ENCODE measurements around the gene LCN15. TPM values are rescaled to one million over a fixed set of nuclear protein-coding genes. Genes with fewer than 3 reads are reported as not detected.
"Not testable (repeated sequence)": the region's sequence is repeated elsewhere in the genome, so short reads cannot be mapped to it uniquely, and the experiment has no call there.

The LCN15 gene
- total RNA-seq, 1 experiment from 2014 or later, result not detected

DNA sequence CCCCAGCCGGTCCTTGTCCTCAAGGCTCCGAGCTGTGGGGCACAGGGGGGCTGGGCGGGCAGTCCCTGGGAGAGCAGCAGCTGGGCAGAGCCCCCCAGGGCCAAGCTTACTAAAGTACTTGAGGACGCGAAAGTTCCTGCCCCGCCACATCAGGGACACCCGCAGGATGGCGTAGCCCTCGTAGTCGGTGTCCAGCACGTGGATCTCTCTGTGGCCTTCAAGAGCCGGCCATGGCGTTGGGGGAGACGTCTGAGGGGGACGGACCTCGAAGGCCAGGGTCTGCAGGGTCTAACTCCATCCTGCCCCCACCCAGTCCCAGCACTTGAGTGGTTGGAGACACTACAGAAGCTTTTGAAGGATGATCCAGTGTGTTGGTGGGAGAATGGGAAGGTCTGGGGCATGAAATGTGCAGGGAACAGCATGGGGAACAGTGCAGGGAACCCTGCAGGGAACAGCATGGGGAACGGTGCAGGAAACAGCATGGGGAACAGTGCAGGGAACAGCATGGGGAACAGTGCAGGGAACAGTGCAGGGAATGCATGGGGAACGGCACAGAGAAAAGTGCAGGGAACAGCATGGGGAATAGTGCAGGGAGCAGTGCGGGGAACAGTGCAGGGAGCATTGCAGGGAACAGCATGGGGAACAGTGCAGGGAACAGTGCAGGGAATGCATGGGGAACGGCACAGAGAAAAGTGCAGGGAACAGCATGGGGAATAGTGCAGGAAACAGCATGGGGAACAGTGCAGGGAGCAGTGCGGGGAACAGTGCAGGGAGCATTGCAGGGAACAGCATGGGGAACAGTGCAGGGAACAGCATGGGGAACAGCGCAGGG is 8.8 kb downstream of the LCN15 start:
- DNase-seq (ENCODE audit: low read depth), result not testable (repeated sequence)

DNA sequence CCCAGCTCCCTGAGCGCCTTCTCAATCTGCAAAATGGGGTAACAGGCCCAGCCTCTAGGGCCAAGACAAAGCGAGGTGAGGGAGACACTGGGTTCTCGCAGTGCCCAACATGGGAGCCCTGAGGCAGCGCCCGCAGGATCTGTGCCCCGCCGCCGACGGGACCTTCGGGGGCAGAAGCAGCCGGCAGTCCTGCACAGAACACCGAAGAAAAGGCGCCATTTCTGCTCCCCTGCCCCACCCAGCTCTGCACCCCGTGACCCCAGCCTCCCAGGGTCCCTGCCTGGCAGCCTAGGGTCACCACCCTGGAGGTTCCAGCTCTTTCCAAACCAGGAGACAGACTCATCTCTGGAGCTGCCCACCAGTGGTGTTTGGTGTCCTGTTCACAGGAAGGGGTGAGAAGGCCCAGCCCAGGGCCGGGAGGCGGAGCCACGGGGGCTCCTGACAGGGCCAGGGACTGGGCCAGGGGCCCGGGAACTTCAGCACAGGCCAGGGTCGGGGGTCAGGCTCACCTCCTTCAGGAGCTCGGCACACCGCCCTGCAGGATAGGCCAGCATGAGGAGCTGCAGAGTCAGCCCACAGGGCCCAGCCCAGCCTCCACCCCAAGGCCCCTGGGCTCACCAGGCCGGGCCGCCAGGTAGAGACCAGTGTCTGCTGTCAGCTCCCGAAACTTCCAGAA is 9.6 kb downstream of the LCN15 start:
- DNase-seq (ENCODE audit: low read depth), result no peak

DNA sequence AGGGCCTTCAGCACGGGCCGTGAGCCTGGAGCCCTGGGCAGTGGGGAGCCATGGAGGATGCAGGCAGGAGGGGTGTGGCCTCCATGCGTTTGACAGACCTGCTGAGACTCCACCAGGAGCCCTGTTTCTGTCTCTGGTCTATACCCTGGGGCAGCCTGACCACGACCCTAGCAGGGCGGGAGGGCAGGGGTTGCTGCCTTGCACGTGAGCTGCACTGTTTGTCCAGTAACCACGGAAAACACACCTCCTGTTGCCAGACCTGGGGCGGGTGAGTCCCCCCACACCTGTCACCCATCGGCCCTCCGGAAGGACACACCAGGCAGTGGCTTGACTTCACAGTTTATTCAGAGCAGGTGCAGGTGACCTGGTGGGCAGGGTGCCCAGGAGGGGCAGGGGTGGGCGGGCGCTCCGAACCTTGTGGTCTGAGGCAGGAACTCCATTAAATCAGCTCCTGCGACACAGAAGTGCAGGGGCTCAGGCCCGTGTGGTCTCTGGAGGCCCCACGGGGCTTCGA is 10.2 kb downstream of the LCN15 start:
- DNase-seq (ENCODE audit: low read depth), result no peak

DNA sequence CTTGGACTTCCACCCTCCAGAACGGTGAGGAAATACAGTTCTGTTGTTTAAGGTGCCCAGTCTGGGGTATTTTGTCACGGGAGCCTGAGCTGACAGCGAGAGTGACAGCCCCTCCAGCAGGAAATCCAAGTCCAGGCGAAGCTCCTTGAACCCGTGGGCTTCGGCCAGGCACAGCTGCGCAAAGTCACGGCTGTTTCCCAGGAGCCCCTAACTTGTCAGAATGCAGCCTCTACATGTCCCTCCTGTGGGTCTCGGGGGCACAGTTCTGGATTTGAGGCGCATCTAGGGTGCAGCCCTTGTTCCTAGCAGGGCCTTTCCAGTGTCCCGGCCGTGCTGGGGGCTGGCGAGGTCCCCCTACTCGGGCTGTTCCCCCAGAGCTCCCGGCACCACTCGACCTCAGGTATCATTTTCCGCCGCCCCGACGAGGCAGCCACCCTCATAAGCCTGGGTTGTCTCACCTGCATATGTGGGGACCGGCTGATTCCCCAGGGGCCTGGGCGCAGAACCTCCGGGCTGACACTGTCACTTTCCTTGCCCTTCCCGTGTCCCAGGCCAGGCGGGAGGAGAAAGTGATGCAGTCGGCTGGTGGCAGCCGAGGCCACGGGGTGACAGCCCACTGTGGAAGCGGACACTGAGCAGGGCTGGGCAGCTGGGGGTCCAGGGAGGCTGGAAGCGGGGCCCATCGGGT is 10.8 kb downstream of the LCN15 start:
- no peak for DNase-seq (ENCODE audit: low read depth)

DNA sequence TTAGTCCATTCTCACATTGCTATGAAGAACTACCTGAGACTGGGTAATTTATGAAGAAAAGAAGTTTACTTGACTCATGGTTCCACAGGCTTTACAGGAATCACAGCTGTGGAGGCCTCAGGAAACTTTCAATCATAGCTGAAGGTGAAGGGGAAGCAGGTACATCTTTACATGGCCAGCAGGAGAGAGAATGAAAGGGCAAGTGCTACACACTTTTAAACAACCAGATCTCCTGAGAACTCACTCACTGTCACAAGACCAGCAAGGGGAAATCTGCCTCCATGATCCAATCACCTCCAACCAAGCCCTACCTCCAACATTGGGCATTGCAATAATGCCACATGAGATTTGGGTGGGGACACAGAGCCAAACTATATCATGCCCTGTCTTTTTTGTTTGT is 12.5 kb downstream of the LCN15 start:
- no peak for DNase-seq (ENCODE audit: low read depth)

DNA sequence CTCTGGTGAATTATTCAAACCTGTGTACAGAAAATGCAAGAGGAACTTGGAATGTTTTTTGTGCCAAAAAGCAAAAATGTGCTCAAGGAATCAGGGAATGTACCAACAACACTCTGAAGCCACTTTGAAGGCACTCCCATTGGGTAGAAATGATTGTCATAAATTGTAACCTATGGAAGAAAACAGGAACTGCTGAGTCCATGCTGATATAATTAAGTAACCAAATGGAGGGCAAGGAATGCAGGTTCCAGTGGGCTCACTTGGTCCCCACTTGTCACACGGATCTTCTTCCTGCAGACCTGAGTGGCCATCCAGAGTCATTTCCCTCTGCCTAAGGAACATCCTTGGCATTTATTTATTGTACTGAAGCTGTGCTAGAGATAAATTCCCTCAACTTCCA is 13.1 kb downstream of the LCN15 start:
- DNase-seq (ENCODE audit: low read depth), result no peak

DNA sequence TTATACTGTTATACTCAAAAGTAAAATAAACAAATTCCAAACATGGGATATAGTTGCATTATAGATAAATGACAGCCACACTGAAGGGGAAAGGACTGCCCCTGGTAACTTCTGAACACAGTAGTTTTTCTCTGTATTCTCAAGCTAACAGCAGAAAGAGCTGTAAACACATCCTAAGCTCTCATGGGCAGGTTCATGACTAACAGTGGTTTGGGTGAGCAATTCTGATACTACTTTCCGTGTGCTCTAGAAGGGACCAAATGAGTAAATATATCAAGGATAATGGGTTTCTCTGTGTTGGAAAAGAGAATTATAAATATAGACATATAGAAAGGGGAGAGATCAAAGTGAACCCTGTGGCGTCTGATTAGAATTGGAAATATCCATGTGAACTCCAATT is 13.8 kb downstream of the LCN15 start:
- no peak for DNase-seq (ENCODE audit: low read depth)

DNA sequence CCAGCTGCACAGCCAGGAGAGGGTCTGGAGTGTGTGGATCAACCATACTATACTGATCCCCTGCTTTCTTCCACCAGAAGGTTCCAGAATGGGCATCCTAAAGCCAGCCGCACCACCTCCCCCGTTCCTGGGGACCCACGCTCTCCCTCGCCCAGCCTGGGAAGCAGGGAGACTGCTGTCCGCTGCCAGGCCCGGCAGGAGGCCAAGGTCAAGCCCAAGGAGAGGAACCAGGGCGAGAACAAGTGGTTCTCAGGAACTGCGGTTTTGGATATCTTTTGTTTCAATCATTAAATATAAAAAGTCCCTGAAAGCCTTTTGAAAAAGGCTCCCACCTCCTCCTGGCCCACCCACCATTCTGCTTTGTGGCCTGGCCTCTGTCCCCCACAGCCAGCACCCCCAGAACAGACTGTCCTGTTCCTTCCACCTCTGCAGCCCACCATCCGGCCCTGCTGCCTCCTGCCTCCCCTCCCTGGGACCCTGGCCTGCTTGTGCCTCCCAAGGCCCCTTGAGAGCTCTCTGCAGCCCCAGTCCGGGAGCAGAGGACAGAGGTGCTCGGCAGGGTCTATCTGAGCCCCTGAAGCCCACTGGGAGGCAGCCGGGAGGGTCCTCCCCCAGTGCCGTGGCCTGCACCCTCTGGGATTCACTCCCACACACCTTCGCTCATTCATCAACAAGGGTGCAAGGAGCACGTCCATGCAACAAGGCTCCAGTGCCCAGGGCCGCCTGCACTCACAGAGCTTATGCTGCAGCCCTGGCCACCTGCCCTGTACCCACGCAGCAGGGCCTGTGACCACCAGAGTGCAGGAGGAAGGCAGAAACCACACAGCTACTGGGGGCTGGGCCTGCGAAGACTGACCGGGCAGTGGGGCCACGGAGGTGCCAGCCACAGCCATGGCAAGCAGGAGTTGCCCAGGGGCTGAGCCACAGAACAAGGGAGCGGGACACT is 15.4 kb downstream of the LCN15 start:
- no peak for DNase-seq (ENCODE audit: low read depth)

DNA sequence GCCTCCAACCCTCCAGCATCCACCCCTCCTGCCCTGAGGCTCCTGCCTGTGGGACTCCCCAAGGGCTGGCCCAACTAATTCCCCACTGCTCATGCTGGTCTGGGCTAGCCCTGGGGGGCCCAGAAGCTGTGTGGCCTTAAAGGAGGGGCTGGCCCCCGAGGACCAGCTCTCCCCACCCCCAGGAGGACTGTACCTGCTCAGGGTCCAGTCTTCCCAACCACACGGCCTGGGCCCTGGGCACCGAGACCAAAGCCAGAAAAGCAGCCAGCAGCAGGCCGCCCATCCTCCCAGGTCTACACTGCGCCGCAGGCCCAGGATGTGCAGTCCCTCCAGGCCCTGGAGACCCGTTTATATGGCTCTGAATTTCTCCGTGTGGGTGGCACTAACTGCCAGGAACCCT is 16.1 kb downstream of the LCN15 start, which contains the start of gene LCN6:
TSS of gene LCN6 (minus strand) at position 325 of the 400 bp plus-strand sequence. CDS start at position 283, 42 bp downstream.
- DNase-seq (ENCODE audit: low read depth), result no peak

DNA sequence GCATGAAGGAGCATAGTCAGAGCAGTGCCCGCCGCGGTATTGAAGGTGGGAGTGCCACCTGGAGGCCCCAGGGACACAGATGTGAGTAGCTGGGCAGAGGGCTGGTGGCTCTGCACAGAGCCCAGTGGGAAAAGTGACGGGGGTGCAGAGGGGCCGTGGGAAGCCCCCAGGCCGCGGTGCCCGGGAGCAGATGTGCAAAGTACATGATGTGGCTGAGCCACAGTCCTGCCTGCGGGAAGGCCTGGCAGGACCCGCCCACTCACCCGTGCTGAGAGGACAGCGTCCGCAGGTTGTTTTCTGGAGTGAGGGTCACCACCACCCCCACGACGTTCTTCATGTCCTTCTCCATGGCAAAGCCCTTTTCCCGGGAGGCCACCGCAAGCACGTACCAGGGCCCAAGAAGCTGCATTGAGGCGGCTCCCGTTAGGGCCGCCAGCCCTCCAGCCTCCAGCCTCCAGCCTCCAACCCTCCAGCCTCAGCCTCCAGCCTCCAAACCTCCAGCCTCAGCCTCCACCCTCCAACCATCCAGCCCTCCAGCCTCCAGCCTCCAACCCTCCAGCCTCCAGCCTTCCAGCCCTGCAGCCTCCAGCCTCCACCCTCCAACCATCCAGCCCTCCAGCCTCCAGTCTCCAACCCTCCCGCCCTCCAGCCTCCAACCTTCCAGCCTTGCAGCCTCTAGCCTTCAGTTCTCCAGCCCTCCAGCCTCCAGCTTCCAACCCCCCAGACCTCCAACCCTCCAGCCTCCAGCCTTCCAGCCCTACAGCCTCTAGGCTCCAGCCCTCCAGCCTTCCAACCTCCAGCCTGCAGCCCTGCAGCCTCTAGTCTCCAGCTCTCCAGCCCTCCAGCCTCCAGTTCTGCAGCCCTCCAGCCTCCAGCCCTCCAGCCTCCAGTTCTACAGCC is 16.9 kb downstream of the LCN15 start:
- no peak for DNase-seq (ENCODE audit: low read depth)

DNA sequence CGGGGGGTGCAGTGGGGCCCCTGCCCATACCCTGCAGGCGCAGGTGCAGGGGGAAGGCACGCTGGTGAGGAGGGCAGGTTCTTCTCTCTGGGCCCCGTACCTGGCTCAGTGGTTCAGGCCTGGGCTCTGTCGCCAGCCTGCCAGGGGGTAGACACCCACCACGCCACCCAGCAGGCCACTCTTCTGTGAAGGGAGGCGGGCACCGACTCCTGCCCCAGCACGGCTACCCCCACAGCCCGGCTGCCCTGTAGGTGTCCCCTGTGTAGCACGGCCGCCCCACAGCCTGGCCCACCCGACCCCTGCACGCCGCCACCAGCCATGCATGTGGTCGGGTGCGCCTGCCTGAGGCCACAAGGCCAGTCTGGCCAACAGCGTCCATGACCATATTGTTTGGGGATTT is 17.7 kb downstream of the LCN15 start:
- no peak for DNase-seq (ENCODE audit: low read depth)

DNA sequence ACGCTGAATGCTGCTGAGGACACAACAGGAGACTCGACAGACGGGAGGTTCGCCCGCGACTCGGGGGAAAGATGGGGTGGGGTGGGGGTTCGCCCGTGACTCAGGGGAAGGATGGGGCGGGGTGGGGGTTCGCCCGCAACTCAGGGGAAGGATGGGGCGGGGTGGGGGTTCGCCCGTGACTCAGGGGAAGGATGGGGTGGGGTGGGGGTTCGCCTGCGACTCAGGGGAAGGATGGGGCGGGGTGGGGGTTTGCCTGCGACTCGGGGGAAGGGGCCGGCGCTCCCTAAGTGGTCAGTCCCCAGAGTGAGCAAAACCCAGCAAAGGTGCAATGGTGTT is 18.2 kb downstream of the LCN15 start:
- DNase-seq (ENCODE audit: low read depth), result no peak

DNA sequence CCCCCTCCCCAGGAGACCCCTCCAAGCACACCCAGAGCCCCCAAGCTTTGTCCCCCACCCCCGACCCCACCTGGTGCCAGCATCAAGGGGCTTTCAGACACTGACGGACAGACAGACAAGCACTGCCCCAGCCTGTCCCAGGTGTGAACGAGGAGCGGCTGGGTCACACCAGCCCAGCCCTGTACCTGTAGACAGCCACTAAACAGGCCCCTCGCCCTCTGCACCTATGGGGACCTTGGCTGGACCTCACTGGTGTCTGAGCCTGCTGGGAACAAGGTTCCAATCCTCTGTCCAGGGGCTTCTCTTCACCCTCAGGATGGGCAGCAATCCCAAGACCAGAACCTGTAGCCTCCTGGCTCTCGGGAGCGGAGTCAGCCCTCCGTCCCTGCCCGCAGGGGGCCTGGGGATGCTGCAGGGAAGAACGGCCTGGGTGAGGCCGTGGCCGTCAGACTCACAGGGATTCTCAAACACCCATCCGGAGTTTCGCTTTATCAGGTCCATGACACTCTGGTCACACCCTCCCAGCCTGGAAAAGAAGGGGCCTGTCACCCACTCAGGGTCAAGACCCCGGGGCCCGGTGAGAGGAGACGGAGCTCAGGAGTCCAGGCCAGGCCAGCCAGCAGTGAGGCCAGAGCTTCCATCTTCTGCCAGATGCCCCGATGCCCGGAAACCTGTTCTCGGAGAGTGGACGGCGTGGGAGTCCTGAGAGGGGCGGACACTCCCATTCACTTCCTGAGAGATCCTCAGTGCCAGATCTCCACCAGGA is 18.7 kb downstream of the LCN15 start:
- no peak for DNase-seq (ENCODE audit: low read depth)

DNA sequence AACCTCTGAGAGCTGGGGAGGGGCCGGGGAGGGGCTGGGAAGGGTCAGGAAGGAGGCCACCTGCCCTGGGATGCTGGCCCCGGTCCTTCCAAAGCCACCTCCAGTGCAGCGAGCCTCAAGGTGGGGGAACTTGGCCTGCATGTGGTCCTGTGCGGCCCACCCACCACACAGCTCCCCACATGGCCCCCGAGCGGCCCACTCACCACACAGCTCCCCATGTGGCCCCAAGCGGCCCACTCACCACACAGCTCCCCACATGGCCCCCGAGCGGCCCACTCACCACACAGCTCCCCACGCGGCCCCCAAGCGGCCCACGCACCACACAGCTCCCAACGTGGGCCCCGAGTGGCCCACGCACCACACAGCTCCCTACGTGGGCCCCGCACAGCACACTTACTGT is 19.5 kb downstream of the LCN15 start:
- DNase-seq (ENCODE audit: low read depth), result no peak

DNA sequence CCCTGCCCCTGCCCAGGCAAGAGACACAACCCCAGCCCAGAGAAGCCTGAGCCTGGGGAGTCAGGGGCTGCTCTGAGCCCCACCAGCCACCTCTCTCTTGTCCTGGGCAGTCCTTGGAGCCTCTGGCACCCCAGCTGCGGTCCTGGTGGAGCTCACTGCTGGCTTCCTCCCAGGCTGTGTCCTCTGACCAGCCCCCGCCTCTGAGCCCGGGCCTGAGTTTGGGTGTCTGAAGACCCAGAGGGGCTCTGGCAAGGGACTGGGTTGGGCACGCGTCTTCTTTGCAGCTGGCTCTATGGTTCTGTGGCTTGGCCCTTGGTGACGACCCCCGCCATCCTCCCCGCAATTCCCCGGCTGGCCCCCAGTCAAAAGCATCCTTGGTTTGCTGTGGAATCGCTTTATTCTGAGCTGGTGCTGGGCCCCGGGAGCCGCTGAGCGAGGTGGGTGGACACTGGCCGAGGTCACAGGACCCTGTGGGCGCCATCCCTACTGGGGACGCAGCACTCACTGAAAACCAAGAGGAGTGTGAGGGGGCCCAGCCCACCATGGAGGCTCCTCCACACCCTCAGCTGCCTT is 20.6 kb downstream of the LCN15 start:
- DNase-seq (ENCODE audit: low read depth), result no peak

DNA sequence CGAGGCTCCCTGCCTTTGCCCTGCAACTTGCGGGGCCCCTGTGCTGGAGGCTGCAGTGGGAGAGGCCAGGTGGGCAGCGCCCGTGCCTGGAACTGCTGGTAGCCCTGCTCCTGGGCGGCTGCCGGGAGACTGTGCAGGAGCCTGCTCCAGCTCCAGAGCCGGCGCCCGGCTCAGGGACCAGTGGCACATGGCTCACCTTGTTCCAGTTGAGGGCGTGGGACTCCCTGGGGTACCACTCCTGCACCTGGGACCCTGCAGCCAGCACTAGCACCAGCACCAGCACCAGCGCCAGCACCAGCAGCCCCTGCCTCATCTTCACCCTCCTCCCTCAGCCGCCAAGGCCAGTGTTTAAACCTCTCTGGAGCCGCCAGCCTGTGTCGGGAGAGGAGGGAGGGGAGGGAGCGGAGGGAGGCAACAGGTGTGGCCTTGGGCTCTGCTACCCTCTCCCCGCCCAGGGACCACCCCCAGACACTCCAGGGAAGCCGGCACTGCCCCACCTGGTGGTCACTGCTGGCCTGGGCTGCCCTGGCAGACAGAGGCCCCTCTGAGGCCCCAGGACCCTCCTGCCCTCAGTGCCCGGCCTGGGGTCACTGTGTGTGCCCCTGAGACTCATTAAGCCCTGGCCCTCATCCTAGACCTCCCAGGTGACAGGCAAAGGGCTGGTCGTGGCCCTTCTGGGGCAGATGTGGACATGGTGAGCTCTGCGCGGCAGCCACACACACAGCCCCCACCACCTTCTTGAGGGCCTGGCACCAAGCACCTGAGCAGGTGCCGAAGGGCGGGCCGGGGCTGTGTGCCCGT is 21.5 kb downstream of the LCN15 start, which contains the start of gene LCN10:
TSS of gene LCN10 (minus strand) at position 350 of the 801 bp plus-strand sequence. CDS start at position 313, 37 bp downstream.
- DNase-seq (ENCODE audit: low read depth), result no peak

DNA sequence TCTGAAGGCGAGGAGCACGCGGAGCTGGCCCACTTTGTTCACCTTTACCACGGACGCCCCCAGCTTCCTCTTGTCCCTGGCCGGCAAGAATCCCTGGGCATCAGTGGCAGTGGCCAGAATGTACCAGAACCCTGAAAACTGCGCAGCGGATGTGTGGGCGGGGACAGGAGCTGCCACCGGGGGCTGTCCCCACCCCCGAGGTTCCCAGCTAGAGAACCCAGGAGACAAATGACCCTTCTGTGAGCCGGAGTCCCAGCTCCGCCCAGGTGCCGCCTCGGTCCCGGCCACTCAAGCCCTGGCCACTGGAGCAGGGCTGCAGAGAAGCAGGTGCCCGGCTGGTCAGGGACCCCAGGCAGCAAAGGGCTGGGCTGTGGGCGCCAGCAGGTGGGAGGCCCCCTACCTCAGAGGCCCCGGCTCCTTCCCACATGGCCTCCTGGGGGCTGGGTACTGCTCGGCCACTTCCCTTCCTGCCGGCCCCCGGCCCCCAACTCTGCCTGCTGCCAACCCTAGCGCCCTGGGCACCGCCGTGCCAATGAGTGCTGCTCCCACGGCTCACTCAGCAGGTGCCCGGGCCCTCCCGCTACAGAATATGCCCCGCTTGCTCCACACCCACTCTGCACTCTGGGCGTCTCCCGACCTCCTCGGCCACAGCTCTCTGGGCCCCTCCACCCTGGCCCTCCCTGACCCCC is 22.3 kb downstream of the LCN15 start:
- DNase-seq (ENCODE audit: low read depth), result no peak

Data from Daoy (cell line).